ENCODE results near the gene RARB.

RARB gene

DNA sequence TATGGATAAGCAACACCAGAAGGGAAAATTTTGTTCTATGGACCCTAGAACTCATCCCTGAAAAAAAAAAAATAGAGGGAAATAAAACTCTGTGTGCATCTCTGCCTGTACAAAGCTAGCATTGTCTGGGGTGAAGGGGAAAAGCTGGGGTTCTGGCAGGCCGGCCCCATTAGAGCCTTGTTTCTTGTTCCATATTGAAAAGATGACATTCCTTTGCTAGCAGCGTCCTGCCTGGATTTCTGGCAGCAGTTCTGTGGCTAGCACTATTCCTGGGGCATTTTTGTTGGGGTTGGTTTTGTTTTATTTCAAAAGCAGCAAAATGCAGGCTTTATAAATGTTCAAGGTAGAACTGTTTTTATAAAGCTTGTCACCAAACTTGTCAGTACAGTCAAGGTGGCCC, 45.2 kb downstream of the RARB start:
- no peak for FAIRE-seq

DNA sequence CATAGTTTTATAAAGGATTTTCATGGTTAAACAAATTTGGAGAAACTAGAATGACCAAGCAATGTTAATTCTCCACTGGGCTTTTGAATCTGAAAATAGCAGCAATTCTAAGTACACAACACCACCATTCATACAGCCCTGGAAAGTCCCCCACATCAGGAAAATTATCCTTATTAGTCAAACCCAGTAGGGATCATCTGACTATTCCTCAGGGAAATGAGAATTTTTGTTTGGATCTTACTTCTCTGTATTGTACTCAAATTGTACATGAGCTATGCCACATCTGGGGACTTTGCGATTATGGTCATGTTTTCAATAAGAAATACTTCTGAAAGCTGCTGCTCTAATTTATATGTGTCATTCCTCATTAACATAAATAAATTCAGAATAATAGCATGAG, 46.0 kb downstream of the RARB start:
- FAIRE-seq = no peak

- FAIRE-seq = no peak
Observed at GRCh38 chr3:25476639-25477038, 48.6 kb downstream of the RARB start.

DNA sequence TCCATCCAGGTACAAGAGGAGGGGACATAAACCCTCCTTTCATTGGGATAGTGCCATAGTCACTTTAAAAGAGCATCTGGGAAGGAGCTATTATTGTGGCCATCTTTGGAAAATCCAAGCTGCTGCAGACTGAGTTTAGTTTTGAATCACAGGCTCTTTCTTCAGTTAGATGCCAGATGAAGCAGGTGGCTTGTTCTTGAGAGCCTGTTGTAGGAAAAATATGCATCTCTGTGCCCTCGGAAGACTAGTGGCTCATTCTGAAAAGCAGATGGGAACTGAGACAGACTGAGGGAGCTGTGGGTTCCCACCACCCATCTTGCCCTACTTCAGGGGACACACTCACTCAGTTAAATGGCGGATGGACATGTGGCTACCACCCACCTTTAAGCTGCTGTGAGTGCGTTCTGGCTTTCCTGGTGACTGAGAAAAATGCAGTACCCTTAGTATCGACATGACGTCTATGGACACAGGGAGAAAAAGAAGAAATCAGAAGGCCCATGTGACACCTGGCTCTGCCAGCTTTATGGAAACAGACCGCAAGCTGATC, 50.2 kb downstream of the RARB start:
- FAIRE-seq = no peak

DNA sequence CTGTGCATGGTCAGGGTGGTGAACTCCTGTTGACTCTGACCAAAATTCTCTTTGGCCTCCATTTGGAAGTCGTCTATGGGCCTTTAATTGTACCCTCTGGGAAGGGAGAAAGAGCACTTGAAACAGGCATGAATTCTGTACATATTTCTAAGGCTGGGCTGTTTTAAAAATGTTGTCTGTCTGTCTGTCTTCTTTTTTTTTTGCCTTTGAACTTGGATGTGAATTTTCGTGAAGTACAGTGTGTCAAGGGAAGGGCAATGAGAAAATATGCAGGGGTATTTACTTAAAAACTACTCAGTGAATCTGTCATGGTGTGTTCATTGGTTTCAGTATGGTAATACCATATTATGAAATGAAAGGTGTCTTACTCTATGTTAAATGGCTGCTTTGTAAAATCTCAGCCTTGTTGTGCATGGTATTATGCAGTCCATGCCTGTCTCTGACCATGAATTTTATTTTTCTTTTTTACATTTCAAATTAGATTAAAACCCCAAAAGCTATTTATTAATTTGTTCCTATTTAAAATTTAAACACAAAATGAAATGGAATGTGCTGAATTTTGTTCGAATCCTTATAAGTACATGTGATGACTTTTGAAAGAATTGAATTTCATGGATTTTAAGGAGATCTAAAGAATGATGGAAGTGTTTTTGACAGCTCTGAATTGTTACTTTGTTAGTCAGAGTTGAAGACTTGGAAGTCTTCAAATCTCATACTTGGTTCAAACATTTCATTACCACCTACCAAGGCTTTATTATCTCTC, 51.1 kb downstream of the RARB start:
- no peak for FAIRE-seq

GRCh38 chr3:25479727-25480010, 51.6 kb downstream of the RARB start:
- FAIRE-seq = no peak

DNA sequence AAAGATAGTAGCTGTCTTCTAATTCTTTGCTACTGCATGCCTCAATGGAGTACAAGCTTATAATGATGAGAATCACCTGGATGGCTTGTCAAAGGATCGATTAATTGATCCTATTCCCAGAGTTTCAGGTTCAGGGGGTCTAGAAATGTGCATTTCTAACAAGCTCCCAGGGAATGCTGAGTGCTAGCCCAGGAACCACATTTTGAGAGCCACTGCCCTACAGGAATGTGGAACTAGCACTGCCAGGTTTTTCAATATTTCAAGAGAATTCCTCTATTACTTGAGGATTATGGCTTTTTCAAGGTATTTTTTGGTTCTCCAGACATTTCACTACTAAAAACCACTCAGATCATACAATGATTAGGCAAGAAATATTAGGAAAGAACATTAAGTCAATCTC, 52.7 kb downstream of the RARB start:
- no peak for FAIRE-seq

DNA sequence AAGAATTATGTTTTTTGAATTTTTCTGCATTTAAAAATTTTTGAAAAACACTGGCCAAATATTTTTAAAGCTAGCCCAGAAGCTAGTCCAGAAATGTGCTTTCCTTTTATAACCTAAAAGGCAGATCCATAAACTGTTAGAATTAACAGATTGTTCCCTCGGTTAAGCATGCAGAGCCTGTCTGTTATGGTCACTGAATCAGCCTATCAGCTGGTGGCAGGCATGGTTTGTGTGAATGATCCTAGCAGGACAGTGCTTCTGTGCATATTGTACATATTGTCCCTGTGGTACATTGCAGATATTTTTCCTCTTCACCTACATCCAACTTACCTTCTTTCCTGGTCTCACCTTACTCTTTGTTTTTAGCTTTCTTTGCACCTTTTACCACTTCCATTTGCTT, 53.3 kb downstream of the RARB start:
- no peak for FAIRE-seq

- no peak for FAIRE-seq
Observed at GRCh38 chr3:25483456-25483855, 55.4 kb downstream of the RARB start.

DNA sequence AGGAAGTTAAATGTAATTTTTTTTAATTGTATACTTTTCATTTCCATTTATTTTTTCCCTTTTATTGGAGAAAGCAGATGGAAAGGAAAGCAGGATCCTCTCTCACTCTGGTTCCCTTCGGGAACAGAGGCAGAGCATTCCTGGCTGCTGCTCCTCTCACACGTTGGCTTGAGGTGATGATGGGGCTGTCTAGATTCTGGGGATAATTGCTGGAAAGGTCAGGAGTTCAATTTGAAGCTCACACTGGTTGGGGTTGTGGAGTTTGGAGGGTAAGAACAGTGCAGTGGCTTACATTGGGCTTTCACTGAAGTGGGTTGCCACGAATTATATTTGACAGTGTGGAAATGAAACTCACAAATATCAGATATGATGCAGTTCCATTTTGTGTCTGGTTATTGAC, 57.6 kb downstream of the RARB start:
- no peak for FAIRE-seq

DNA sequence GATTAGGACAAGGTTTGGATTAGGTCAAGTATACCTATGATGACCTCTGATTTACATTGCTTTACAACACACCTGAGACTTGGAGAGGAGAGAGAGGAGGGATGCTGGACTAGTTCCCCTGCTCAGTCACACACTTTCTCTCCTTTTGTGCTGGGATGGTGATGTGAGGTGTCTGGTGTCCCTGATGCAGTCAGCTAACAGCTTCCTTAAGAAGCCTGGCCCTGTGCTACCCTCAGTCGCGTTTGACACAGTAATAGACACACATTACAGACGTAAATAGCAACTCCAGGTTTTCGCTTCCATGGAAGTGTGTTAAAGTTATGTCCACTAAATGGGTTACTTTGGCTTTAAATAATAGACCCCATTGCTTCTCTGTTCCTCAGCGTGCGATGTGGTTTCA, 58.9 kb downstream of the RARB start:
- no peak for FAIRE-seq

GRCh38 chr3:25489858-25490593, 62.0 kb downstream of the RARB start:
- no peak for FAIRE-seq

DNA sequence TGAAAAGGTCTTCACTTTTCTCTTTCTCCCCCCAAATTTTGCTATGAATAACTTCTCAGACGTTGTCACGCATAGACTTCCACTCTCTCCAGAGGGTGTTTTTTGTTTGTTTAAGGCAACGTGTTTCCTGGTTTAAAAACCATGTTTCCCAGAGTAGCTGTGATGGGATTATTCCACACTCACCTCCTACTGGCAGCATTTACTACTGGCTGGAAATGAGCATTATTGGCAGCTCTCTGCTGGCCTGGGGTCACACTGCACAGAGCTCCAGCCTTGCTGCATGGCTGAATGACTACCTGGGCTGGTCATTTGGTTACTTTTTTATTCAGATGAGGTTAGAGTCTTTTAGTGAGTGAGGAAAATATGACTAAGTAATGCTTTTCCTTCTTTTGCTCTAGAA, 65.2 kb downstream of the RARB start:
- no peak for FAIRE-seq

DNA sequence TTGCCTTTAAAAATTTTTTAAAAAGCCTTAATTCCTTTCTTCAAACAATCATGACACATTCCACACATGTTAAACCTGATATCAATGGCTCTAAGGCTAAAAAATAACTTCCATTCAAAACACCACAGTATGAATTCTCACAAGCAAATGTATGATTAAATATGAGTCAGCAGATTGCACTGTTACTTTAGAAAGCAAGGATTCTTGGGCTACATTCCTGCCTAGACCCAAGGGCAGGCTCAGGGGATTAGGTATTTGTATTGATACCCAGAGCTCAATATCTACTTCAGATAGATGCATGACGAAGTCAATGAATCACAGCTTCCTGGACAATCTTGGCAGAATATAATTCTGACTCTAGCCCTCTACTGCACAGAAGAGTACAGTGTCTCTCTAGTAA, 65.7 kb downstream of the RARB start:
- FAIRE-seq = no peak

- no peak for FAIRE-seq
Observed at GRCh38 chr3:25495304-25495703, 67.2 kb downstream of the RARB start.

- FAIRE-seq = no peak
Observed at GRCh38 chr3:25495726-25496253, 67.7 kb downstream of the RARB start.

GRCh38 chr3:25497096-25497495, 69.0 kb downstream of the RARB start:
- FAIRE-seq = no peak

- no peak for FAIRE-seq
Observed at GRCh38 chr3:25500706-25501210, 72.7 kb downstream of the RARB start.

DNA sequence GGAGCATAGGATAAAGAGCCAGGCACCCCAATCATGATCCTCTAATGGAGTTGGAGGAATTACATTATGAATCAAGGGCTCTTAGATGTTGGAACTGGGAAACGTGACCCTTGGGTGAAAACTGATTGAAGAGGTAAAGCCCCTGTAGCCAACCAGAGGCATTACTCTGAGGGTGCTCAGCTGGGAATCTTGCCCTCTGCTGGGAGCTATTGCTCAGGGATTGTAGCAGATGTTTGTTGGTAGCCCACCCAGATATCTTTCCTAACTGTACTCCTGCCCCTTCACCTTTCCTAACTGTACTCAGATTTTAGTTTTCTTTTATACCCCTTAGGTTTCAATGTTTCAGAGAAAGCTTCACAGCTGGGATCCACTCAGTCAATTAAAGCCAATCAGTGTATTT, 74.2 kb downstream of the RARB start:
- no peak for FAIRE-seq

DNA sequence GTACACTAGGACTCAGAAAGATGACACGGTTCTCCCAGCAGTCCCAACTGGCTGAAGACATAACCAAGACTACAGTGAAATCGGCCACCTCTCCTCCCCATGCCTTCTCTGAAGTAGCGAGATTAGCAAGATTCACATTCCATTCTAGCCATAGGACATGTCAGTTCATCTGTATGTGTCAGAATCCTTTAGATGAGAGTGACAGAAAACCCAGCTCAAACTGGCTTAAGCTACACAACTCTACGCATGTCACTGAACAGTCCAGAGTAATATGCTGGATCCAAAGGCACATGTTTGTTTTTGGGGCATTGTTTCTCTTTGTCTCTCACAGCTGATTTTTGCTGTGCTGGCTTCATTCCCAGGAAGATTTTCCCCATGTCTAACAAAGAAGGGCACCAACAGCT, 75.8 kb downstream of the RARB start:
- no peak for FAIRE-seq

DNA sequence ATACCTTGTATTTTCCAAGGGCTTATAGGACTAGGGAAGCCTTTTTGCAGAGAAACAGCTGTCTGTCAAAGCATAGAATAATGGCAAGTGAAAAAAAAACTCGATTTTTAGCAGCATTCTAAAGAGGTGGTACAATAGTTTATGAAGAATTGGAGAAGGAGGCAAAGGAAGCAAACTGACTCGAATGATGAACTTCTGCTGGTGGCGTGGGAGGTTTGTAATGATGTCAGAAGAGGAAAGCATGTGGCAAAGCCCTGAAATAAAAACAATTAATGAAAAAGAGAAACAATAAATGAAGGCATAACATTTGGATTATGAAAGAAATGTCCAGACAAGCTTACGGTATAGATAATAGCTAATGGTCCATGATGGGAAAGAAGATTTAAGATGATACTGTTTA, 77.5 kb downstream of the RARB start:
- no peak for FAIRE-seq

- FAIRE-seq = no peak
Observed at GRCh38 chr3:25507811-25508210, 79.7 kb downstream of the RARB start.

GRCh38 chr3:25508433-25508832, 80.4 kb downstream of the RARB start:
- FAIRE-seq = no peak

DNA sequence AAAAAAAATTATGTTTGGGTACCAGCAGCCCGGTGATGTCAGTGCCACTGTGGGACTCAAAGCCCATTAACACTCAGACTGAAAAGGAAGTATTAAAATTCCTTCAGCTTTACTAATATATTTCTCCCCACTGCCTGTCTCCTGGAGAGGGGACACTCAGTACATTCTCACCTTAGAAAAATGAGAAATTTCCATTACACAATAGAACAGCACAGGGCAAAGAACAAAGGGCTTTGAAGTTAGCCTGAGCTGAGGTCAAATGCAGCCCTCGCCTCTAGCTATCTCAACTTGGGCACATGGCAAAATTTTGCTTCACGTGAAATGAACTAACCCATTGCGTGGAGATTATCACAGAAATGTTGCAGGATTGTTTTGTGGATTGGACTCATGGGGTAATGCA, 80.8 kb downstream of the RARB start:
- FAIRE-seq = no peak

Measured in islet of Langerhans (tissue), 1 donor.